Muscle of leg (tissue), 11 donors: ENCODE measurements around the gene TANK. TPM values are rescaled to one million over a fixed set of nuclear protein-coding genes. Genes with fewer than 3 reads are reported as not detected.

ENCODE experiments used
- DNase-seq: peaks from one replicate; pipeline ENCODE4 v3.0.0; 2013
- H3K27ac ChIP-seq: one replicate; pipeline ENCODE4 v1.5.1; 2013; ENCODE audit warnings: mild to moderate bottlenecking, low read length, control low read depth
- H3K27me3 ChIP-seq: one replicate; pipeline ENCODE4 v1.6.1; 2013; ENCODE audit warnings: low read length; ENCODE audit not compliant: control insufficient read depth, insufficient read depth
- H3K36me3 ChIP-seq: one replicate; pipeline ENCODE4 v1.6.1; 2013; ENCODE audit warnings: low read length; ENCODE audit not compliant: control insufficient read depth, insufficient read depth
- H3K4me1 ChIP-seq: one replicate; pipeline ENCODE4 v1.6.1; 2013; ENCODE audit warnings: low read length; ENCODE audit not compliant: control insufficient read depth, insufficient read depth
- H3K4me3 ChIP-seq: one replicate; pipeline ENCODE4 v1.5.1; 2013; ENCODE audit warnings: low read length, control low read depth
- H3K9me3 ChIP-seq: replicated peaks from 2 replicates; pipeline ENCODE4 v1.6.1; 2013; ENCODE audit warnings: low read depth, low read length; ENCODE audit not compliant: control insufficient read depth
- WGBS: methylation state at CpG from one replicate; pipeline ENCODE4 v1.1.5; 2013; ENCODE audit warnings: missing lambda C conversion rate; ENCODE audit not compliant: insufficient coverage; 5-methylcytosine and 5-hydroxymethylcytosine counted together
- polyA plus RNA-seq, 8 donors: library from polyadenylated mRNA; unstranded; fragments of 120-200 nt; gene quantifications; one replicate each; pipeline versions ENCODE4 v1.2.1 to v1.2.3, GENCODE V29; 2013; ENCODE audit warnings: inconsistent platforms in 1 of 8, low replicate concordance in 1 of 8; ENCODE audit not compliant: insufficient read length in 8 of 8, insufficient read depth in 1 of 8
- total RNA-seq: library from RNA; stranded (reverse); fragments of 120-200 nt; gene quantifications from one replicate; pipeline ENCODE4 v1.2.4, GENCODE V29; 2013

The TANK gene
- total and polyA plus RNA-seq, 9 donors = 22.9 to 33.5 (median 27.0) TPM

GRCh38 chr2:161219211-161219610 is 59.0 kb downstream of the TANK start:
- Histone ChIP-seq H3K27me3 (no peaks in the 10 kb centered on the region), H3K27ac (no peak overlapping the region), H3K36me3 (peaks cover 4% of the 10 kb centered on the region), H3K4me3 (no peak overlapping the region), H3K4me1 (no peaks in the 10 kb centered on the region), H3K9me3 (no peaks in the 10 kb centered on the region)
- no CpG with 5 or more reads among the region's 1 CpG for WGBS
- no peak for DNase-seq

- no peaks in the 10 kb centered on the region for H3K27me3 ChIP-seq
- no peak overlapping the region for H3K4me3 ChIP-seq
- WGBS = no CpG with 5 or more reads among the region's 3 CpGs
- H3K27ac ChIP-seq = no peak overlapping the region
- peaks cover 4% of the 10 kb centered on the region for H3K36me3 ChIP-seq
- DNase-seq = peak; percentile 53
- no peaks in the 10 kb centered on the region for H3K9me3 ChIP-seq
- no peaks in the 10 kb centered on the region for H3K4me1 ChIP-seq
Observed at GRCh38 chr2:161223139-161223732, 63.0 kb downstream of the TANK start.

- Histone ChIP-seq H3K27me3 (no peaks in the 10 kb centered on the region), H3K4me1 (no peaks in the 10 kb centered on the region), H3K27ac (no peak overlapping the region), H3K9me3 (no peaks in the 10 kb centered on the region), H3K36me3 (peaks cover 7% of the 10 kb centered on the region), H3K4me3 (no peak overlapping the region)
- DNase-seq = no peak
- 92% methylated on average over 2 of the region's 6 CpGs for WGBS
Observed at GRCh38 chr2:161228511-161229240, 68.4 kb downstream of the TANK start.

DNA sequence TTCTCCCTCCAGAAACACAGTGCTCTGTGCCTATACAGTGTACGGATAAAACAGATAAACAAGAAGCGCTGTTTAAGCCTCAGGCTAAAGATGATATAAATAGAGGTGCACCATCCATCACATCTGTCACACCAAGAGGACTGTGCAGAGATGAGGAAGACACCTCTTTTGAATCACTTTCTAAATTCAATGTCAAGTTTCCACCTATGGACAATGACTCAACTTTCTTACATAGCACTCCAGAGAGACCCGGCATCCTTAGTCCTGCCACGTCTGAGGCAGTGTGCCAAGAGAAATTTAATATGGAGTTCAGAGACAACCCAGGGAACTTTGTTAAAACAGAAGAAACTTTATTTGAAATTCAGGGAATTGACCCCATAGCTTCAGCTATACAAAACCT is 70.7 kb downstream of the TANK start:
- no peaks in the 10 kb centered on the region for H3K4me1 ChIP-seq
- H3K4me3 ChIP-seq = no peak overlapping the region
- H3K27ac ChIP-seq = no peak overlapping the region
- no peak for DNase-seq
- no peaks in the 10 kb centered on the region for H3K9me3 ChIP-seq
- no CpG with 5 or more reads among the region's 4 CpGs for WGBS
- H3K36me3 ChIP-seq = peaks cover 4% of the 10 kb centered on the region
- no peaks in the 10 kb centered on the region for H3K27me3 ChIP-seq

- Histone ChIP-seq H3K4me1 (peaks cover 7% of the 10 kb centered on the region), H3K27me3 (no peaks in the 10 kb centered on the region), H3K27ac (no peak overlapping the region), H3K9me3 (no peaks in the 10 kb centered on the region), H3K36me3 (peaks cover 4% of the 10 kb centered on the region), H3K4me3 (no peak overlapping the region)
- peak; percentile 16 for DNase-seq
Observed at GRCh38 chr2:161232571-161232970, 72.3 kb downstream of the TANK start.

DNA sequence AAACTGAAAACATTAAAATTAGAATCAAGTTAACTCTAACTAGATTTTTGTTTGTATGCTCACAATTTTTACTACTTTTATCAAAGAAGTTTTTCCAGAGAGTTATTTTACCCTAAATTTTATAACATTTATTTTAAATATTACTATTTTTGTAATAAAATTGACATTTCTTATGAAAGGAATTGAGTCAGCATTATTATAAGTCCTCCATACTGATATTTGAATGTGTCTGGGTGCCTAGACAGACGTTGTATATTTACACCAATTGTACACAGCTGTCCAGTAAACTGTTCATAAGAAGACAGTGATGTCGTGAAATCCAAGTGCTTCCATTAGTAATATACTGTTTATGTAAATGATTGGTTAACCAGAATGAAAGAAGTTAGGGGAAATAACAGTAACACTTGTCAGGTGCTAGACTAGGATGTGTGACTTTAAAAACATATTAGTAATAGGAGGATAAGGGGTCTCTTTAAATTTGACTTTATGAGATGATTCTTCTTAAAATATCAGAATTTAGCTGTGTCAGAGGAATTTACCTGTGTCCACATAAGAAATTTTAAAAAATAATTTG is 73.7 kb downstream of the TANK start:
- Histone ChIP-seq H3K36me3 (peaks cover 3% of the 10 kb centered on the region), H3K4me1 (peaks cover 7% of the 10 kb centered on the region), H3K9me3 (no peaks in the 10 kb centered on the region), H3K27ac (no peak overlapping the region), H3K4me3 (no peak overlapping the region), H3K27me3 (no peaks in the 10 kb centered on the region)
- DNase-seq = no peak
- no CpG with 5 or more reads among the region's 2 CpGs for WGBS

- no CpG with 5 or more reads among the region's 2 CpGs for WGBS
- Histone ChIP-seq H3K4me1 (peaks cover 7% of the 10 kb centered on the region), H3K36me3 (no peaks in the 10 kb centered on the region), H3K27me3 (no peaks in the 10 kb centered on the region), H3K9me3 (no peaks in the 10 kb centered on the region), H3K4me3 (no peak overlapping the region), H3K27ac (no peak overlapping the region)
- DNase-seq = no peak
Observed at GRCh38 chr2:161234627-161235026, 74.4 kb downstream of the TANK start.

DNA sequence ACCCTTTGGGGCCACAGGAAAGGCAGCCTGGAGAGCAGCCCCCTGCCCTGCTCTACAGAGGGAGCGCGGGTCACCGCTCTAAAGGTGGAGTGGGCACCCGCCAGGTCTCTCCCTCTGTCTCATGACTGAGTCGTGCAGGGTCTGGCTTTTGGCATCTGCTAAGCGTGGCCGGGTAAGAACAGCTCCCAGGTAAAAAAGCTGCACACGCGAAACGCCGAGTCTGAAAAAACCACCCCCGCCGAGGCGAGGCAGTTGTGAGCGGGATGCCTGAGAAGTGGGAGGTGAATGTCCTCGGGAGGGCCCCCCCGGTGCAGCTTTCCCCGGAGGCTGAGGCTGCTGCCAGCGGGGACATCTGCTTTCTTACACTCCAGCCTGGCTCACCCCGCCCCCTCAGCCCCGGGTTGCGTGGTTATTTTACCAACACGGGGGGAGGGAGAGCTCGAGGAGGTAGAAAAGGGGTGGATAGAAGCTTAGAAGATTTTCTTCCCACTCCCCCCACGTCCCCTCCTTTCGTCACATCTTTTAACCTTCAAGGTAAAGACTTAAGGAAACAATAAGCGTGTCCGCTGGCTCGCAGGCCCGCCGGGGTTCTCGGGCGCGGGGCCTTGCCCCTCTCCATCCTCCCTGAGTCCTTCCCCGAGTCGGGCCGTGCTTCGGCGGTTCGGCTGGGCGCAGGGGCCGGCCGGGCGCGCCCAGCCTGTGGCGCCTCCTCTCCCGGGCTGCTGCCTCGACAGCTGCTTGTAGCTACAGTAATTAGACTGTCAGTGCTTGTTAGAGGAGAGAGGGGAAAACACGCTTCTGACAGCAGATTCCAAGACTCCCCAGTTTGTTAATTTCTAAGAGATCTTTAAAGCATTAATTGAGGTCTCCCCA is 77.4 kb downstream of the TANK start:
- 6% methylated on average over 26 of the region's 49 CpGs for WGBS
- Histone ChIP-seq H3K4me3 (peak overlapping the region; percentile 63), H3K4me1 (peaks cover 7% of the 10 kb centered on the region), H3K27me3 (no peaks in the 10 kb centered on the region), H3K36me3 (no peaks in the 10 kb centered on the region), H3K27ac (peak overlapping the region; percentile 82), H3K9me3 (no peaks in the 10 kb centered on the region)
- peak; percentile 76 for DNase-seq

DNA sequence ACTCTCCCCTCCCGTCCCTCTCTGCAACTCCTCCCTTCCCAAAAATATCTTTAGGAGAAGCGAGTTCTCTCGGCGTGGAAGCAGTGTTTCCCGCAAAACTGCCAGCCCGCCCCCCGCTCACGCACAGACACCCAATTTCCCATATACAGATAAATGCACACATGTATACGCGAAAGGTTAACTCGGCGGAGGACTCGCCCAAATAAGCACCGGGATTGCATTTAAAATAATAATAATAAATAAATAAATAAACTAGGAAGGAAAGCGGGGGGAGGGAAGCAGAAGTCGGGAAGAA is 78.0 kb downstream of the TANK start:
- Histone ChIP-seq H3K9me3 (no peaks in the 10 kb centered on the region), H3K4me3 (peak overlapping the region; percentile 63), H3K36me3 (no peaks in the 10 kb centered on the region), H3K27me3 (no peaks in the 10 kb centered on the region), H3K27ac (peak overlapping the region; percentile 38), H3K4me1 (peaks cover 7% of the 10 kb centered on the region)
- 0% methylated on average over 7 of the region's 16 CpGs for WGBS
- DNase-seq = no peak
